ENCODE results near the gene NFIB.

- TF ChIP-seq CTCF (conservative IDR thresholded peaks at IDR 0.05; ENCODE audit: low read depth, low read length): no peak
- TF ChIP-seq EZH2 (IDR thresholded peaks at IDR 0.05; ENCODE audit: low read length, unreplicated experiment): no peak
- no peak for TF ChIP-seq EZH2phosphoT487 (IDR thresholded peaks at IDR 0.05; ENCODE audit: borderline replicate concordance, low read length)
These were observed 40.3 kb upstream of the NFIB start for GRCh38 chr9:14354201-14354600.

Measured in PC-3 (cell line).